ENCODE data around the gene NPAS3. TPM values are rescaled to one million over a fixed set of nuclear protein-coding genes. Genes with fewer than 3 reads are reported as not detected.

Gene NPAS3
- total RNA-seq, 1 experiment from 2014 or later, result not detected

DNA sequence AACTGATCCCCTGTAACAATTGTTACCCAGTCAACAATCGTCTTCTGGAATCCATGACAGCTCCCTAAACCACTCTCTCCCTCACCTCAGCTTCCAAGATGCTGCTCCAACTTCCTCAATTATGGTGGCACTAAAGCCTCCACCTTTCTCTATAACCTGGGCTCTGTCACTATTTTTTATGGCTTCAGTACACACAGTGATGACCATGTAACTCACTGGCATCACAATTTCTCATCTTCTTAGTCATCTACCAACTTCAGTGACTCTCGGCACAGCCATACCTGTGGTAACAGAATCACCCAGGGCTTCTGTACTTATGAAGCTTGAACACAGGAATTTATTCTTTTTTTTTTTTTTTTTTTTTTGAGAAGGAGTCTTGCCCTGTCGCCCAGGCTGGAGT is 32.0 kb upstream of the NPAS3 start:
- H3K27me3 ChIP-seq (ENCODE audit: insufficient read depth, low read length), result no peaks in the 10 kb centered on the region
- BruUV-seq (replicated peaks), result no TSS peak
- H3K4me2 ChIP-seq (ENCODE audit: low read length), result no peak overlapping the region
- ChIA-PET POLR2A (no interaction called here), CTCF (no interaction called here), RAD21 (ENCODE audit: low non-redundant PET in 1 of 2, low total read pairs in 2 of 2, uncharacterized antibody in 2 of 2, unreplicated experiment in 2 of 2) (no interaction called here)
- H3K9ac ChIP-seq (ENCODE audit: low read length), result no peak overlapping the region
- DNase-seq (ENCODE audit: low read depth, low spot score), result no peak
- peaks cover 0 to 3% of the 10 kb centered on the region in 2 experiments; a peak in 2 of 4 replicates for H3K9me3 ChIP-seq (ENCODE audit: control insufficient read depth in 1 of 2, insufficient read depth in 1 of 2, low read depth in 1 of 2, low read length in 2 of 2)
- no peaks in the 10 kb centered on the region for H3K9me2 ChIP-seq (ENCODE audit: insufficient read depth)
- H3K27ac ChIP-seq (ENCODE audit: low read depth, low read length), result no peak overlapping the region
- no peaks in the 10 kb centered on the region for H3K36me3 ChIP-seq (ENCODE audit: control insufficient read depth in 1 of 2, insufficient read depth in 2 of 2, low read length in 2 of 2)
- H3K79me2 ChIP-seq (ENCODE audit: insufficient read depth, low read length), result no peaks in the 10 kb centered on the region
- H3K4me3 ChIP-seq (replicated peaks in 1 of 2; ENCODE audit: low read depth in 1 of 2, low read length in 2 of 2), result no peak overlapping the region
- no peaks in the 10 kb centered on the region for H3K4me1 ChIP-seq (ENCODE audit: control insufficient read depth in 1 of 2, insufficient read depth in 2 of 2, low read length in 2 of 2)
- no peaks in the 10 kb centered on the region for H4K20me1 ChIP-seq (ENCODE audit: insufficient read depth)
- no peak overlapping the region for H2AFZ ChIP-seq (ENCODE audit: low read depth, low read length, poor library complexity, severe bottlenecking)
- intact Hi-C loops (cut with micrococcal nuclease), result no loop called here
- TF ChIP-seq SIN3A (IDR thresholded peaks at IDR 0.05; ENCODE audit: low read depth) (no peak), YY1 (IDR thresholded peaks at IDR 0.05; ENCODE audit: extremely low read depth, insufficient replicate concordance, low read depth, low read length) (no peak), JUND (IDR thresholded peaks at IDR 0.05) (no peak), EZH2phosphoT487 (IDR thresholded peaks at IDR 0.05; ENCODE audit: borderline replicate concordance) (no peak), FOSL1 (IDR thresholded peaks at IDR 0.05; ENCODE audit: low read depth) (no peak), EGR1 (IDR thresholded peaks at IDR 0.05; ENCODE audit: low read depth) (no peak), SRF (IDR thresholded peaks at IDR 0.05; ENCODE audit: low read depth) (no peak), ELF1 (IDR thresholded peaks at IDR 0.05; ENCODE audit: borderline replicate concordance, low read depth) (no peak), REST (IDR thresholded peaks at IDR 0.05; ENCODE audit: low read depth) (no peak), ZNF274 (IDR thresholded peaks at IDR 0.05; ENCODE audit: low read depth, low read length) (no peak), EZH2 (IDR thresholded peaks at IDR 0.05) (no peak), SP1 (IDR thresholded peaks at IDR 0.05; ENCODE audit: low read depth) (no peak), POLR2AphosphoS5 (IDR thresholded peaks at IDR 0.05; ENCODE audit: low read depth, low read length) (no peak), CBX3 (IDR thresholded peaks at IDR 0.05; ENCODE audit: low read depth) (no peak), TCF7L2 (IDR thresholded peaks at IDR 0.05; ENCODE audit: borderline replicate concordance, extremely low read depth, insufficient read depth, insufficient read length) (no peak), RAD21 (IDR thresholded peaks at IDR 0.05; ENCODE audit: low read depth) (no peak), ZFX (IDR thresholded peaks at IDR 0.05) (no peak)
- TF ChIP-seq, protein P1, sequence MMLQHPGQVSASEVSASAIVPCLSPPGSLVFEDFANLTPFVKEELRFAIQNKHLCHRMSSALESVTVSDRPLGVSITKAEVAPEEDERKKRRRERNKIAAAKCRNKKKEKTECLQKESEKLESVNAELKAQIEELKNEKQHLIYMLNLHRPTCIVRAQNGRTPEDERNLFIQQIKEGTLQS (IDR thresholded peaks at IDR 0.05), result no peak
- TF ChIP-seq, protein P2, sequence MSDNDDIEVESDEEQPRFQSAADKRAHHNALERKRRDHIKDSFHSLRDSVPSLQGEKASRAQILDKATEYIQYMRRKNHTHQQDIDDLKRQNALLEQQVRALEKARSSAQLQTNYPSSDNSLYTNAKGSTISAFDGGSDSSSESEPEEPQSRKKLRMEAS (IDR thresholded peaks at IDR 0.05), result no peak
- TF ChIP-seq, protein P3, sequence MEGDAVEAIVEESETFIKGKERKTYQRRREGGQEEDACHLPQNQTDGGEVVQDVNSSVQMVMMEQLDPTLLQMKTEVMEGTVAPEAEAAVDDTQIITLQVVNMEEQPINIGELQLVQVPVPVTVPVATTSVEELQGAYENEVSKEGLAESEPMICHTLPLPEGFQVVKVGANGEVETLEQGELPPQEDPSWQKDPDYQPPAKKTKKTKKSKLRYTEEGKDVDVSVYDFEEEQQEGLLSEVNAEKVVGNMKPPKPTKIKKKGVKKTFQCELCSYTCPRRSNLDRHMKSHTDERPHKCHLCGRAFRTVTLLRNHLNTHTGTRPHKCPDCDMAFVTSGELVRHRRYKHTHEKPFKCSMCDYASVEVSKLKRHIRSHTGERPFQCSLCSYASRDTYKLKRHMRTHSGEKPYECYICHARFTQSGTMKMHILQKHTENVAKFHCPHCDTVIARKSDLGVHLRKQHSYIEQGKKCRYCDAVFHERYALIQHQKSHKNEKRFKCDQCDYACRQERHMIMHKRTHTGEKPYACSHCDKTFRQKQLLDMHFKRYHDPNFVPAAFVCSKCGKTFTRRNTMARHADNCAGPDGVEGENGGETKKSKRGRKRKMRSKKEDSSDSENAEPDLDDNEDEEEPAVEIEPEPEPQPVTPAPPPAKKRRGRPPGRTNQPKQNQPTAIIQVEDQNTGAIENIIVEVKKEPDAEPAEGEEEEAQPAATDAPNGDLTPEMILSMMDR (IDR thresholded peaks at IDR 0.05 in 2 of 3, conservative IDR thresholded peaks at IDR 0.05 in 1 of 3; ENCODE audit: borderline replicate concordance in 1 of 3, insufficient read depth in 1 of 3, low read depth in 2 of 3, low read length in 2 of 3), result no peak
- no peak for ATAC-seq
